Ovary (tissue), 9 donors: Measurements from ENCODE around the gene TSHZ2. TPM values are rescaled to one million over a fixed set of nuclear protein-coding genes. Genes with fewer than 3 reads are reported as not detected.

Source experiments
- DNase-seq, 5 donors: peaks; one replicate each; pipeline ENCODE4 v3.0.0-alpha.2; 2019 to 2020
- H3K27ac ChIP-seq, 2 donors: fragments of 200-600 bp; one replicate each; pipeline versions ENCODE4 v1.5.1 to v1.8.0; 2019 to 2022
- H3K27me3 ChIP-seq: fragments of 200-600 bp; one replicate; pipeline ENCODE4 v1.8.0; 2022
- H3K36me3 ChIP-seq: fragments of 200-600 bp; sonication (generic); one replicate; pipeline ENCODE4 v1.5.1; 2019
- H3K4me1 ChIP-seq: one replicate; pipeline ENCODE4 v1.8.1; 2013; ENCODE audit warnings: mild to moderate bottlenecking, moderate library complexity; ENCODE audit not compliant: insufficient read depth
- H3K4me3 ChIP-seq: fragments of 200-600 bp; sonication (generic); one replicate; pipeline ENCODE4 v1.5.1; 2017
- H3K9me3 ChIP-seq, 2 donors: fragments of 200-600 bp in 1 of 2; sonication (generic) in 1 of 2; one replicate each; pipeline versions ENCODE4 v1.5.1 to v1.8.1; 2013 to 2019; ENCODE audit warnings: mild to moderate bottlenecking in 1 of 2, moderate library complexity in 1 of 2
- CTCF ChIP-seq, 3 donors: fragments of 450-650 bp in 2 of 3; fragments of 200-600 bp in 1 of 3; IDR thresholded peaks; one replicate each; pipeline versions ENCODE4 v1.5.1 to v1.8.0; 2016 to 2022; ENCODE audit warnings: antibody characterized with exemption in 3 of 3, mild to moderate bottlenecking in 1 of 3
- EP300 ChIP-seq: sonication (generic); formaldehyde crosslinking; IDR thresholded peaks from one replicate; pipeline ENCODE4 v1.6.1; 2017; ENCODE audit warnings: antibody characterized with exemption
- POLR2A ChIP-seq: fragments of 450-650 bp; IDR thresholded peaks from one replicate; pipeline ENCODE4 v1.6.1; 2017; ENCODE audit warnings: antibody characterized with exemption, mild to moderate bottlenecking, moderate library complexity
- WGBS, 3 donors: extraction: QIAGEN DNeasy Blood & Tissue Kit in 1 of 3; methylation state at CpG; one replicate each; pipeline versions ENCODE4 v1.1.5 to v1.1.7; 2013 to 2017; 5-methylcytosine and 5-hydroxymethylcytosine counted together
- intact Hi-C, 4 donors: fragments of 100-400 bp; cut with DNase I; formaldehyde crosslinking; loops; one replicate each; pipeline versions ENCODE4 v1.11.0 to v1.15.1; 2022 to 2023
- polyA plus RNA-seq, 2 donors: library from polyadenylated mRNA; stranded (reverse); fragments of 200-250 nt in 1 of 2; fragments of 350-450 nt in 1 of 2; fragmentation: Illumina TruSeq in 1 of 2; extraction: RNeasy Lipid Tissue Mini Kit (QIAGEN cat#74804) in 1 of 2; gene quantifications; one replicate each; pipeline ENCODE4 v1.2.3, GENCODE V29; 2013 to 2014
- total RNA-seq, 7 donors: library from RNA; depleted of rRNA in 2 of 7; stranded (reverse); fragments of >200 nt in 2 of 7; fragmentation: NEBNext Ultra II Directional in 3 of 7; extraction: Animal tissue kit (Norgen Biotek cat#: 25700) in 3 of 7; gene quantifications; one replicate each; pipeline versions ENCODE4 v1.1.0 to v1.2.4, GENCODE V29; 2016 to 2023
- donor health status: DM: no; HTN: no; CAD: no; lungs with moderate emphysema.
- donor health status: DM: no; HTN: no; CAD: no.
- donor health status: Bipolar disorder and iron deficiency.
- donor health status: DM: yes; HTN: yes; CAD: no.
- donor health status: DM: no; HTN: no; CAD: no.
- donor health status: DM: yes; HTN: yes; CAD: no.

The TSHZ2 gene
- total and polyA plus RNA-seq, 9 donors = 18.2 to 113 (median 40.2) TPM

DNA sequence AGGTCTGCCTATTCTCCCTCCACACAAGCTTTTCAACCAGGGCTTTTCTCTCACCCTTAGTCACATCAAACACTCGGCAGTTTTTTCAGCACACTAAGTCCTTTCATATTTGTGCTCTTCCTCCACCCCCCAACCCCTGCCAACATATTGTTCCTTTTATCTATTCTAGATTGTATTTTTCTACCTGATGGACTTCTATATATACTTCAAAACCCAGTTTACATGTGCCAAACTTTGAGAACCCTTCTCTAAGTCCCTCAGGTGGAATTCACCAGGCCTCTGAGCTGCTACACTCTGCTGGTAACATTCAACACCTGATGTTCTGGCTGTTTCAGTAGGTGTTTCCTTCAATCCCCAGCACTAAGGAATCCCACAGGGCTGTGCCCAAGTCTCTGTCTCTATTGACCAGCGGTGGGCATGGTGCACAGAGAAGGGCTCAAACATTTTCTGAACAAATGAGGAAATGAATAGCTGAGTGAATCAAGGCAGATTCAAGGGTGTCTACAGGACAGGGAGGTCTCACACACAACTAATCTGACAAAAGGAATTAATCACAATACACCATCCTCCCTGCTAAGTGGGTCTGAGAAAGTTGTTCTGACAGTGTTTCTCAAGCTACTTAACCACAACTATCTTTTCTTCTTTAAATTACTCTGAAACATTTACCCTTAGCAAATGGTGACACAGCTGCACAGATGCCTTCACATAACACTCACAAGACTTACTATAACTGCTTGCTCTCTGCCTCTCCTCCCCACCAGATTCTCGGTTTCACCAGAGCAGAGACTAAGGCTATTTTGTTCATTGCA lies 166.5 kb downstream of the TSHZ2 start:
- WGBS, 3 donors = 87 to 89% (median 89%) methylated on average over 3 of the region's 3 CpGs
- H3K36me3 ChIP-seq = no peaks in the 10 kb centered on the region

GRCh38 chr20:53141201-53142050 lies 169.3 kb downstream of the TSHZ2 start:
- TF ChIP-seq CTCF (IDR thresholded peaks at IDR 0.05) (no peak), EP300 (no peak), POLR2A (no peak)
- WGBS, 3 donors = 72 to 77% (median 74%) methylated on average over 11 of the region's 11 CpGs

More for the DNA sequence above, 166.5 kb downstream of the TSHZ2 start:
- Histone ChIP-seq H3K4me1 (peaks cover 5% of the 10 kb centered on the region), H3K9me3 (no peaks in the 10 kb centered on the region), H3K27me3 (no peaks in the 10 kb centered on the region), H3K4me3 (no peak overlapping the region), H3K27ac (no peak overlapping the region)
- TF ChIP-seq POLR2A (no peak), EP300 (no peak), CTCF (IDR thresholded peaks at IDR 0.05) (no peak)
- intact Hi-C loops = loop anchor here in 1 of 4 donors (5.0 kb wide), 1 partner anchor 41 kb away; no protein-coding TSS in a partner anchor
- DNase-seq = no peak

DNA sequence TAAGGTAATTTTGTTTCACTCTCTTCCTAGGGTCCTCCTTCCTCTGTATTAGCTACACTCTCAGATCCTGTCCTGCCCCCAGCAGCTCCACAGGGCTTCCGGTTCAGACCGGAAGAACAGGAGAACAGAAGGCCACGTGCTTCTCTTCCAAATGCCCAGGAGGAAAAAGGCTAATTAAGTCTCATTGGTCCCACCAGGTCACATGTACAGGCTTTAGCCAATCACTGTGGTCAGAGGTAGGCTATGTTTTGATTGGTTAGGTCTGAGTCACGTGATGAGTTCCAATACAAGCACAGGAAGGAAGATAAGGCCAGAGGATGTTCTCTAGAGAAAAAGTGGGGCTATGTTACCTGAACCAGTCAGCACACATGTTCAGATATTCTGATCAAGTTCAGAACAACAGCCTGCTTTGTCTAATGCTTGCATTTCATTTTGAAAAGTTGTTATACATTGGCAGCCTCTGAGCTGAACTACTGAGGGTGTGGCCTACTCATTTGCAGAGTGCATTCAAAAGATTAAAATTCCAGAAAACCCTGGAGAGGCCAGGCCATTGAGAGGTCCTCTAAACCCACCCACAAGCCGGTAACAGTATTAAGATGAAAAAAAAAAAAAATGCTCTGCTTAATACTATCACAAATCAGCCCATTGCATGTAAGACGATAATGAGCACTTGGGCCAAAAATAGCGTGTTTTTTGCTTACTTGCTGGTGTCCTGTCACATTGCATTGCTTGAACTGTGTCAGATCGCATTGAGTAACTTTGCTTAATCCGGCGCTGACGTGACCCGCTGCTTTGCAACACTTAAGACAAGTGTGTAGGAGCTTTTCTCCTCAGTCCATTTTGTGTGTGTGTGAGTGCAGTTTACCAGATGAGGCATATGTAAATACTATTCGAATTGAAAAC lies 170.3 kb downstream of the TSHZ2 start:
- TF ChIP-seq EP300 (no peak), POLR2A (no peak), CTCF (IDR thresholded peaks at IDR 0.05) (no peak)
- Histone ChIP-seq H3K4me1 (peaks cover under 1% of the 10 kb centered on the region), H3K27ac (no peak overlapping the region), H3K4me3 (no peak overlapping the region), H3K27me3 (no peaks in the 10 kb centered on the region), H3K9me3 (no peaks in the 10 kb centered on the region), H3K36me3 (no peaks in the 10 kb centered on the region)
- no peak for DNase-seq
- intact Hi-C loops = no loop called here
- 88% methylated on average over 13 of the region's 13 CpGs for WGBS, 3 donors

More at GRCh38 chr20:53141201-53142050, 169.3 kb downstream of the TSHZ2 start:
- Histone ChIP-seq H3K9me3 (no peaks in the 10 kb centered on the region), H3K4me3 (no peak overlapping the region), H3K36me3 (no peaks in the 10 kb centered on the region), H3K4me1 (peaks cover 3% of the 10 kb centered on the region), H3K27ac (no peak overlapping the region), H3K27me3 (no peaks in the 10 kb centered on the region)
- DNase-seq = no peak
- intact Hi-C loops = no loop called here
